DMS53 (cell line): ENCODE data around the gene DNAH8.
"Not testable (repeated sequence)": the region's sequence is repeated elsewhere in the genome, so short reads cannot be mapped to it uniquely, and the experiment has no call there.

Experiments used
- DNase-seq: peaks from one replicate; lab custom pipeline; 2025; lab: John Stamatoyannopoulos, UW

Gene DNAH8

DNA sequence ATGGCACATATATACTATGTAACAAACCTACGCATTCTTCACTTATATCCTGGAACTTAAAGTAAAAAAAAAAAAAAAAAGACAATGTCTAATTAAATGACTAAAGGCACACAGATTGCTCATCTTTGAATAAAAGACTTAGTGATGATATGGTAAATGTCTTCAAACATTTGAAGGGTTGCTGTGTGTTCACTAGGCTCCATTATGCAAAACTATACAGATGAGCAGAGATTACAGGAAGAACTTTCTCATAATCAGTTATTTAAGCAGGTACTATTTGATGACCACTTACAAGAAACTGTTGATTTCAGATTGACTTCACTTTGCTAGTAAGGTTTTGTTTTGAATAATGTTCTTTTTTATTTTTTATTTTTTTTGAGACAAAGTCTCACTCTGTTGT, 34.4 kb downstream of the DNAH8 start:
- no peak for DNase-seq

DNA sequence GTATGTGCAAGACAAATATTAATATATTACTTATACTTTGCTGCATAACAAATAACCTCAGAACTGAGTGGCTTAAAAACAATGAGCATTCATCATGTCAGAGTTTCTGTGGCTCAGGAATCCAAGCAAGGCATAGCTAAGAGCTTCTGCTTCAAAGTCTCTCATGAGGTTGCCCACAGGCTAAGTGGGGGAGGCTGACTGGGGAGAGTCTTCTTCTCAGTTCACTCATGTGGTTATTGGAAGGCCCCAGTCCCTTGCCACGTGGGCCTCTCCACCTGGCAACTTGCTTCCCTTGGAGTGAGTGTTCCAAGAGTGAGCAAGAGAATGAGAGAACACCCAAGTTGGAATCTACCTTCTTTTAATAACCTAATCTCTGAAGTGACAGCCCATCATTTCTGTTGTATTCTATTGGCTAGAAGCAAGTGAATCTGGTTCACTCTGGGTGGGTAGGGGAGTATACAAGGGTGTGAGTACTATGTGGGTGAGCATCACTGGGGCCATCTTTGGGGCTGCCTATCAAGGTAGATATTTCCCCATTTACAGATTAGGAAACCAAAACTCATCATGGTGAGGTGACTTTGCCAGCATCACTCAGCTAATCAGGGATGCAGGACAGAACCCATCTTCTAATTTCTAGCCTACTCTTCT, 36.0 kb downstream of the DNAH8 start:
- DNase-seq: no peak

DNA sequence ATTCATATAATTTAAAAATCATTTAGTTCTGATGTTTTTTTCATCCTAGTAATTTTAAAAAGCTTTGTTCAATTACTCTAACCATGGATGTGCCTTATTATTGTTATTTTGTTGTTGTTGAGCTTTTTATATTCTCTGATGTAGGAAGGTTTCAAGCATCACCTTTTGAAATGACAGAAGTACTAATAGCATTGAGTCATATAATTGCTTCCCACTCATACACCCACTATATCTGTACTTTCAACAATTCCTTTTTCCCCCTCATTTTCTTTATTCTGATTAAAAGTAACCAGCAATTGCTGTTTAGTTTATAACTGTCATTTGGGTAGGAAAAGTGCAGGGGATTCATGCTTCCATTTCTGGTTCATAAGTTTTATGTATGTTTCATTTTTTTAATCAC, 38.6 kb downstream of the DNAH8 start:
- DNase-seq: no peak

DNA sequence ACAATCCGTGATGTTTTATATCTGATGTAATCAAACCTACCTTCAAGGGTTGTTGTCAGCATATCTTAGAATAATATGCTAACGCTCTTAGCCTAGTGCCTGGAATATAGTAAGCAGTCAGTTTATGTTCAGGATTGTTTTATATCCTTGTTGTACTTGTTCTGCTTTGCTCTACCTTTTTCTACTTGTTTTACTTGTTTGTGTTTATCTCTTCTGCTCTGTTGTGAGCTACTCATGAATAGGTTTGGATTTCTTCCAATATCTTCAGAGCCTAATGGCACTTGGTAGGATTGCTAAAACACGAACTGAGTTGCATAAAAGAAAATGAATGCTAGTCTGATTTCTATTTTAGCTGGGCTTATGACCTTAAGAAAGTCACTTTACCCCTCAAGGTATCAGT, 40.1 kb downstream of the DNAH8 start:
- DNase-seq: peak; percentile 74

DNA sequence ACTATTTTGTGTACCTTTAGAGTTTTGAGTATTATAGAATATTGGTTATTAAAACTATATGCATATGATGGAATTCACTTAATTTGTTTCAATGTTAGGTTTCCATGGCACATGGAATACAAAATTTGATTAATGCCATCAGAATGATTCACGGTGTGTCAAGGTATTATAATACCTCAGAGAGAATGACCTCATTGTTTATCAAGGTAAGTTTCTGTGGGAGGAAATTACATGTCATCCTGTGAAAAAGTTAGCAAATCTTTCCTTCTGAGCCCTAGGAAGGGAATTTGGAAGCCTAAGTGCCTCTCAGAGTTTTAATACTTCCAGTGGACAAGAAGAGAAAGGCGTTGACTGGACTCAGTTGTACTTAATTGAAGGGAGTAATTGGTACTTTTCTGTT, 40.8 kb downstream of the DNAH8 start:
- DNase-seq: peak; percentile 72

DNA sequence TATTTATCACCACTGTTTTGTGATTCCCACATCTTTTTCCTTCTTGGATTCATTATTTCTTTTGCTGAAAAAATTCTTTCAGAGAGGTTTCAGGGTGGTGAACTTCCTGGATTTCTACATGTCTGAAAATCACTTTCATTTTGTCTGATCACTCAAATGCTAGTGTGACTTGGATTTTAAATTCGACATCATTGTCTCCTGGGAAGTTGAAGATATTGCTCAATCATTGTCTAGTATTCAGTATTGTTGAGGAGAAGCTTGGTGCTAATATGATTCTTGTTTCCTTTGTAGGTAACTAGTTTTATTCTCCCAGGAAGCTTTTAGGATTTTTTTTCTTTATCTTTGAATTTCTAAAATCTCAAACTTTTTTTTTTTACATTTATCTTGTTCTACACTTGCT, 45.0 kb downstream of the DNAH8 start:
- DNase-seq: no peak

DNA sequence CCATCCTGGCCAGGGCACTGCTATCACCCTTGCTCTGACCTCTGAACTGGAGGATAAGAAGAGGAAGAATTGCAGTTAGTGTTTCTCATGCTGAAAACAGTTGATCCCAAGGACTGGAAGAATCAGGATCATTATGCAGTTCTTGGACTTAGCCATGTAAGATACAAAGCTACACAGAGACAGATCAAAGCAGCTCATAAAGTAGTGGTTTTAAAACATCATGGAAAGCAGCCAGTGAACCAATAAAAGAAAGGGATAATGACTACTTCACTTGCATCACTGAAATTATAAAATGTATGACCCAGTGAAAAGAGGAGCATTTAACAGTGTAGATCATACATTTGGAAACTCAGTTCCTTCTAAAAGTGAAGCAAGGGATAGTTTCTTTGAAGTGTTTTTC, 47.7 kb downstream of the DNAH8 start:
- no peak for DNase-seq

DNA sequence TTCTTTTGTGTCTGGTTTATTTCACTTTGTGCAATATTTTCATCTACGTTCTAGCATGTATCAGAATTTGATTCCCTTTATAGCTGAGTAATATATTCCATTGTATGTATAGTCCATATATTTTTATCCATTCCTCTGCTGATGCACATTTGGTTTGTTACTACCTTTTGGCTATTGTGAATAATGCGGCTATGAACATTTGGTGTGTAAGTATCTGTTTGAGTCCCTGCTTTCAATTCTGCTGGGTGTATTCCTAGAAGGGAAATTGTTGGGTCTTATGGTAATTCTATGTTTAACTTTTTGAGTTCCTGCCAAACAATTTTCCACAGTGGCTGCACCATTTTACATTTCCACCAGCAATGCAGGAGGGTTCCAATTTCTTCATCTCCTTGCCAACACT, 52.4 kb downstream of the DNAH8 start:
- no peak for DNase-seq

DNA sequence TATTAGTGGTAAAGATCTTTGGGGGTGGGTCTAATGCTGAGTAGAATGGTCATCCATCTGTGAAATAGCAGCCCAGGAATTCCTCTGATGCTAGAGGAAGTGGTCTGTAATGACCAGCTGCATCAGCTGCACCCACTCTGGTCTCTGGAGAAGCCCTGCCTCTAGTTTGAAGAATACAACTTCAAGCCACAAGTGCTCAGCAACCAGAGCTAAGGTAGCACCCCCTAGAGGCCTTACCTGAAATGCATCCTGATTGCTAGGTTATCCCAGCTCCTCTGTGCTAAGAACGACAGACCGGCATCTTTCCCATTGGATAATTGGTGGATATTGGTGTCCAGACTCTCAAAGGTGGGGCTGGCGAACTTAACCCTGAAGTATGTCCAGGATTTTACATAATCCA, 58.2 kb downstream of the DNAH8 start:
- peak; percentile 68 for DNase-seq

DNA sequence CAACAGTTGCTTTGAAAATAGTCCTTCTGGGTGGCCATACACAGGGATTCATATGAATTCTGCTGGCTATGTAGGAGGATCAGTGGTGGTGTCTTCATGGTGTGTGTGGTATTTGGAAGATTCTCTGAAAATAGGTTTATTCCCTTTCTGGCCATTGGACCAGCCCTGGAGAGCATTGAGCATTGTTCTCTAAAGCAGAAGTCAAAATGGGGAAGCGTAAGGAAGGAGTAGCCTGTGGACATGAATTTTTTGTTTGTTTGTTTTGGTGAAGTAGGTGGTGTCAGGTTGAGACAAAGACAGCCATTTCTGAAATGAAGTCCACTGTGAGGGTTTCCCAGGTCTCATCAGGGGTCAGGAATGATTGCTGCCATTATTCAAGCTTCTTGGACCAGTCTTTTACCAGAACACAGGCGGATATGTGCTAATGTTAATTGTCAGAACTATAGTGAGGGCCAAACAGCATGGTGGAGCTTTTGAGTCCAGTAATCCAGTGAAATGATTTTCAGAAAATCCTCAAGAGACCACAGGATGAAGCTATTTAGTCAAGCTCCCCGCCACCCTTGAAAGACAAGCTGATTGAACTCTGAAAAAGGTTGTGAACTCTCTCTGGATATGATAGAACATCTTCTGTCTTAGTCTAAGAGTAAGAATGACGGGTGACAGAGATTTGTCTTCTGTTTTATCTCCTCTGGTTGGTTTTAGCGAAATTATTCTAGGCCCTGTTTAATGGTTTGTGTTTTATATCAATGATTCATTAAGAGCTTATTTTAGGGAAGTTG, 60.0 kb downstream of the DNAH8 start:
- DNase-seq: no peak

DNA sequence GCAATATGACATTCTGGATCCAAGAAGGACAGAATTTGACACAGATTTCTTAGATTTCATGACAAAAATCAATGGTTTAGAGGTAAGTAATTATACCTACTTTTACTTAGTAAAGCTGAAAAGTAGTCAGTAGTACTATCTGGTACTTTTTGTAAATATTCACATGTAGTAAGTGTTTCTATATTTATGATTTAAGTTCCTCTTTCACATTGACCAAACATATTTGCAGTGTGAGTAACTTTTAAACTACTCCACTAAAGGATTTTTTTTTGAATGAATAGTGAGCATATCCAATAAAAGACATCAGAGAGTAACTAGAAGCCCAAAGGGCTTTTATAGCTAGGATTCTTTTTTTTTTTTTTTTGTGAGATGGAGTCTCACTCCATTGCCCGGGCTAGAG, 60.8 kb downstream of the DNAH8 start:
- DNase-seq: no peak

DNA sequence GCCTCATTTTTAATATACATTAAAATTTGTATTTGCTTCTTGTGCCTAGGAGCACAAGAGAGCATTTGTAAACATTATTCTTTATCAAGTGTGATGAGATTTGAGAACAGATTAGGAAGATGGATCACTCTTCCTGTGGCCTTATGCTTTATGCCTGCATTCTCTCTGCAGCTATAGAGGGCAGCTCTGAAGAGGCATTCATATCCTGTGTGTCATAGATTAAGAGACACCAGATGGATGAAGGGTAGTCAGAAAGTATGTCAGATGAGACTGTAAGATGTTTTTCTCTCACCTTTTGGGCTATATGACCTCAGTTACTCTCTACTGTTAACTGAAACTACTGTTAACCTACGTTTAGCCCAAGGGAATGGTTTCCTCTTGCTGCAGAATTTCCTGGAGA, 61.4 kb downstream of the DNAH8 start:
- peak; percentile 53 for DNase-seq

DNA sequence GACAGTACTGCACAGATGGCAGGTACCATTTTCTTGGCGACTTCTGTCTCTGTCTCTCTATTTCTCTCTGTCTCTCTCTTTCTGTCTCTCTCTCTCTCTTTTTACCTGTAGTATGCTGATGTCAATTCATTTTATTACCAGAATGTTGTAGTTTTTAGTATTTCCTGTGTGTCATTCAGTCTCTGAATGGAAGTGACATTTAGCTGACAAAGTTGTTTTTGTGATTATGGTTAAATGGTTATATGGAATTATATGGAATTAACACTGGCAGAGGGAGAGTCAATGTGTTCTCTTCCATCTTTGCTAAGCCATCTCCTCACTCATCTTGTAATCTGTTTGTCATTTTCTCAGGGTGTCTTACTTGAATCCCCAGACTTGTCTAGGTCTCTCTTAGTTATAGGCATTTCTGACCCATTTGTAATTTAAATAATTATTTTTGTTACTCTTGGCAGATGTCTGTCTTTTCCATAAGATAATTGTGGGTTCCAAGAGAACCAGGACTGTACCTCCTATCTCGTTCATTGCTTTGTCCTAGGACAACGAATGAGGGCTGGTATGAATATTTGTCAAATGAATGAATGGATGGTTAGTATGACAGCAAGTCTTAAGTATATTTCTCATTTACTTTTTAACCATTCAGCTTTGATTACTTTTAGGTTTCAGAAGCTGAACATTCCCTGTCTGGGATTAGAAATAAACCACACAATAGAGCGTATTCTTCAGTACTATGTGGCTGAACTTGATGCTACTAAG, 64.4 kb downstream of the DNAH8 start:
- no peak for DNase-seq

DNA sequence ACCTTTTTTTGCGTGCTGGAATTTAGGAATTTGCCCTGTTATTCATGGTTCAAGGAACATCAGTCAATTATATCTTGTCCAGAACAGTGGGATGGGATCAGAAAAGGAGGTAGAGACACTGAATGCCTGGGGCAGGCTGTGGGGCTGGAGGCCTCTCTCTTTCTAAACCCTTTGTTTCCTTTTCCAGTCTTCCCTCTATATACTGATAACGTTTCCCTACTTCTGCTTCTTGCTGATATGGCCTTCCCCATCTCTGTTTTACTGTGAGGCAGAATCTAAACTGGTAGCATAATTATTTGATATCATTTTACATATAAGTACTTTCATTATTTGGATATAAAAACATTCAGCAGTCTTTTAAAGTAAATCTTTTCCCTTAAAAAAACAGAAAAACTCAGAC, 67.5 kb downstream of the DNAH8 start:
- DNase-seq: no peak

DNA sequence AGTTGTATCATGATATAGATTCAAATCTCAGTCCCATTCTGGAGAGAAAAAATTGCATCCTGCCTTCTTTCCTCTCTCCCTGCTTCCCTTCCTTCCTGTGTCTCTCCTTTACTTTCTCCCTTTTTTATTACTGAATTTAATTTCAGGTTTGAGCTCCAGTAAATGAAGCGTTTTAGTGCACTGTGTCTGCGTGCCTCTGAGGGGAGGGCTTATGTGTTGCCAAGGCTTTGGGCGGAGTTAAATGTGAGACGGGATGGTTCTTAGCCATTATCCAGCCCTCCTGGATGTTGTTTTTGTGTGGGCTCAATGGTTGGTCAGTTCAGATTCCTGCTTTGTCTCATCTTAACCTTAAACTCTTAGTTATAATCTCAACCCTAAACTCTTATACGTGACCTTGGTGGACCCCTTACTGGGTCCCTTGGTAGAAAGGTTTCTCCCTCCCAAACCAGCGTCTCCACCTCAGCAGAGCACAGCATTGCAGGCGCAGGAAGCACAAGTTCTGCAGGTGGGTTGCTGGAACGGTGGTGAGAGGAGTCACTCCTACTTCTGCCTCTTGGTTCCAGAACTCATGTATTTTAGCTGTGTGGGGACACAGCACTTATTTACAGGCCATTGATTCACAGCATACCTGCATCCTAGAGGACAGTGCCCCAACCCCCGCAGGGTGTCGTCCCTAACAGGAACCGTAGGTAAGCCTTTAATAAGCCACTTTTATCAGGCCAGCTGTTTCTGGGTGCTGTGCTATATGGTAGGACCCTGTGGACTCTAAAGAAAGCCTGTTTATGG, 68.5 kb downstream of the DNAH8 start:
- no peak for DNase-seq

DNA sequence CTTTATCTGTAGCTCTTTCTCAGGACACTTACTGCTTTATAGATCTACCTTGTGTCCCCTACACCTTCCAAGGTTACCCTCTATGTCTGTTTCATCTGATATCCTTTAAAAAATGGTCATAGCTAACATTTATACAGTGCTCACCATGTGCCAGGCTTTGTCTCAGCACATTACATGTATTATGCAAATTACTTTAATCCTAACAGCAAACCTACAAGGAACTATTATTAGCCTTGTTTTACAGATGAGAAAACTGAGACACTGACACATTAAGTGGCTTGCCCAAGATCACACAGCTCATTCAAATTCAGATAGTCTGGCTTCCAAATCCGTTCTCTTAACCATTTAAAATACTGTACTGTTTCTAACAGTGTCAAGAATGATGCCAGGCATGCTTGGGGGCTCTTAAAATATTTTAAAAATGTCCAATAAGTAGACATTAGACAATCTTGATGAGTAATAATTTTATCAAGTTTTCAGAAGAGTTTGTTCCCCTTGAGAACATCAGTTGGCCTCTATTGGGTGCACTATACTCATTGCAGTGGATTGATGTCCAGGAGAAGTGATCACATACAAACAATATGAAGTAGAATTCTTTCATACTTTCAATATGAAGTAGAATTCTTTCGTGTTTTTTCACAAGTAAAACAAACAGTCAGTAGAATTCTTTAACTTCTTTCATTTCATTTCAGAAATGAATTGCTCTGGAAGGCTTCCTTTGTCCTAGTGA, 69.6 kb downstream of the DNAH8 start:
- DNase-seq: no peak

DNA sequence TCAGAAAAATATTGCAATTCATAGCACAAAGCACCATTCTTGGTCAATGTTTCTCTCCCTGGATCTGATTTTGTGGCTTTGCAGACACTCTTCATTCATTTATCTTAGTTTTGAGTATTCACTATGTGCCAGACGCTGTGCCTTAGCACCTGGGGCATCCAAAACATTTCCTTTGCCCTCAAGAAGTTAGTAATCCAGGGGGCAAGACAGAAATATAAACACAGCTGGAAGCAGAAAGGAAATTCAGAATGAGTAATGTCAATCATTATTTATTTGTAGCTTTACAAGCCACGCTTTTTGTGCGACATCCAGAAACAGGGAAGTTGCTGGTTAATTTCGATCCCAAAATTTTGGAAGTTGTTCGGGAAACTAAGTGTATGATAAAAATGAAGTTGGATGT, 71.4 kb downstream of the DNAH8 start:
- no peak for DNase-seq

DNA sequence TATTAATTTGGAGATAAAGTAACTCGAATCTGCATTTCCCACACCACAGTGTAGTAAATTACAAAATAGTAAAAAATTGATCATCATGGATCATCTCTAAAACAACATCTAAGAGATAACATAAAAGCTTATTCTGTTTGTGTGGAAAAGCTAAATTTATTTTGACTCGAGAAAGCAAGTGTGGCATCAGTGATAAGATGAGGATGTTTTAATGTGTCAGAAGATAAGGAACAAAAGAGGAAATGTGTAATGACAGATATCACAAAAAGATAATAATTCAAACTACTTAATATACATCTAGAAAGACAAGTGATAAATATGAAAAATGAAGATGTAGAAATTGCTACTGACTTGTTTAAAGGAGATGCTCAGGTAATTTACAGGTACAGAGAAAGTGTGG, 74.1 kb downstream of the DNAH8 start:
- no peak for DNase-seq

DNA sequence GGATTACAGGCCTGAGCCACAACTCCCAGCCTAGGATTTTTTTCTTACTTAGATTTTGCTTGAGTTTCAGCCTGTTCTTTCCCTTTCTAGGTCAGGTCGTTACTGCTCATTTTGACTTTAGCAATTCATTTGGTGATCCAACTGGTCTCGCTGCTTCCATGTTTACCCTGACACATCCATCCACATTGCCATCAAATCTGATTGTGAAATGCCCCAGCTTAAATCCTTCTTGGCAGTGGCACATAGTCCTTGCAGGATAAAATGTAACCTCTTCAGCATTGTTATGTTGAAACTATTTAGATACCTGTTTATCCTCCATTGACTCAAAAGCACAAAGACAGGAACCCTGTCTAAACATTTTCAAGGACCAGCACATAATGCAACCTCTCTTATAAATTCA, 77.2 kb downstream of the DNAH8 start:
- DNase-seq: no peak

DNA sequence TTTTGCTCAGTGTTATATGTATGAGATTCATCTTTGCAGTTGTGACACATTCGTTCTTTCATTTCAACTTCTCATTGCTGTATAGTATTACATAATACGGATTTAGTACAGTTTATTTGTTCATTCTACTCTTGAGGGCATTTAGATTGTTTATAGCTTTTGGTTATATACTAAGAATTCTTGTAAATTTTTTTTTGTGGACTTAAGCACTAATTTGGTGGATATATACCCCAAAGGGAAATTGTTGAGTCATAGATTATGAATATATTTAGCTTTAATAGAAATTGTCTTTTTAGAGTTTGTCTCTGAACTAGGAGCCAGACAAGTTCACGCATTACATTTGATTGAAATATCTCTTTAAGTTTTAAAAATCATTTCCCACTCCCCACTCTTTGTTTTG, 79.6 kb downstream of the DNAH8 start:
- no peak for DNase-seq

DNA sequence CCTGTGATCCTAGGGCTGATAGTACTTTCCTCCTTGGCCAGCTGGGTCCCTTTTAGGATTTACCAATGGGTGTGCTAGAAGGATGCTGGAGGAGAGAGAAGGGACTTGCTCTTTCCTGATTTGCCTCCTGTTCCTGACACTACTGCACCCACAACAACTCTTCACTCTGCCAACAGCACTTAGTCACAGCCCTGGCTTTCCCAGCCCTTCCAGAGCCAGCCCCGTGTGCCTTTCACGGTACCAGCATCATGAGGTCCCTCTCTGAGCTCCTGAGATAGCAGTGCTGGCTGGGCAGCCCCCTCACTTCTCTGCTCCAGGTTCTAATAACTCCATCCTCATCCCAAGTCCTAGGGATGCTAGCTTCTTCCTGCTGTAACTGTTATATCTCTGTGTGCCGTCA, 80.9 kb downstream of the DNAH8 start:
- DNase-seq: no peak

DNA sequence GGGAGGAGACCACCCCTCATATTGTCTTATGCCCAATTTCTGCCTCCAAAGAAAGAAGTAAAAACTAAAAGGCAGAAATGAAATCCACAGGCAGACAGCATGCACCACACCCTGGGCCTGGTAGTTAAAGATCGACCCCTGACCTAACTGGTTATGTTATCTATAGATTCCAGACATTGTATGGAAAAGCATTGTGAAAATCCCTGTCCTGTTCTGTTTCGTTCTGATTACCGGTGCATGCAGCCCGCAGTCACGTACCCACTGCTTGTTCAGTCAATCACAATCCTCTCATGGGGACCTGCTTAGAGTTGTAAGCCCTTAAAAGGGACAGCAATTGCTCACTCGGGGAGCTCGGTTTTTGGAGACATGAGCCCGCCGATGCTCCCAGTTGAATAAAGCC, 81.3 kb downstream of the DNAH8 start:
- DNase-seq: not testable (repeated sequence)
